PC-9 (cell line): Measurements from ENCODE around the gene PIK3R6.

Source experiments
- EZH2 ChIP-seq: fragments of 200-600 bp; sonication (generic); IDR thresholded peaks from 2 replicates; pipeline ENCODE4 v1.8.0; 2017; ENCODE audit warnings: antibody characterized with exemption, low read depth
- TF ChIP-seq, protein P1 (sequence below): fragments of 200-600 bp; sonication (generic); conservative IDR thresholded peaks from 2 replicates; pipeline ENCODE4 v1.6.1; 2017; ENCODE audit warnings: mixed run types, antibody characterized with exemption, mild to moderate bottlenecking, moderate library complexity

DNA sequence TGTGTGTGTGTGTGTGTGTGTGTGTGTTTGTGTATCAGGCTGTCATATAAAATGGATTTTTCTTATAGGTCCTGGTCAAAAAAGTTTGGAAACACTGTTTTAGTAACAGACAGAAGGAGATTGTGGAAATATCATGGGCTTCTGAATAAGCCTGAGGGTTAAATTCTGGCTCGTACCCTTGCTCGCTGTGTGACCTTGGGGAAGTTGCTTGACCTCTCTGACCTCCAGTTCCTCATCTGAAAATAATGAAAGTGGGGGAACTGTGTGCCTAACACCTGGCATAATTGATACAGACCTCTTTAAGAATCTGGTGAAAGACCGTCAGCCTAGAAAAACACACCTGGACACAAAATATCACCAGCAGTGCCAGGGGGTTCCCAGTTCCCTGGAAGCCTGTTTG, 25.6 kb upstream of the PIK3R6 start:
- TF ChIP-seq, protein P1, sequence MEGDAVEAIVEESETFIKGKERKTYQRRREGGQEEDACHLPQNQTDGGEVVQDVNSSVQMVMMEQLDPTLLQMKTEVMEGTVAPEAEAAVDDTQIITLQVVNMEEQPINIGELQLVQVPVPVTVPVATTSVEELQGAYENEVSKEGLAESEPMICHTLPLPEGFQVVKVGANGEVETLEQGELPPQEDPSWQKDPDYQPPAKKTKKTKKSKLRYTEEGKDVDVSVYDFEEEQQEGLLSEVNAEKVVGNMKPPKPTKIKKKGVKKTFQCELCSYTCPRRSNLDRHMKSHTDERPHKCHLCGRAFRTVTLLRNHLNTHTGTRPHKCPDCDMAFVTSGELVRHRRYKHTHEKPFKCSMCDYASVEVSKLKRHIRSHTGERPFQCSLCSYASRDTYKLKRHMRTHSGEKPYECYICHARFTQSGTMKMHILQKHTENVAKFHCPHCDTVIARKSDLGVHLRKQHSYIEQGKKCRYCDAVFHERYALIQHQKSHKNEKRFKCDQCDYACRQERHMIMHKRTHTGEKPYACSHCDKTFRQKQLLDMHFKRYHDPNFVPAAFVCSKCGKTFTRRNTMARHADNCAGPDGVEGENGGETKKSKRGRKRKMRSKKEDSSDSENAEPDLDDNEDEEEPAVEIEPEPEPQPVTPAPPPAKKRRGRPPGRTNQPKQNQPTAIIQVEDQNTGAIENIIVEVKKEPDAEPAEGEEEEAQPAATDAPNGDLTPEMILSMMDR = no peak
- no peak for TF ChIP-seq EZH2
